SU-DHL-6 (cell line): Measurements from ENCODE around the gene NT5DC1.

ENCODE experiments used
- EZH2phosphoT487 ChIP-seq: fragments of 200-600 bp; sonication (generic), shearing (Covaris generic); conservative IDR thresholded peaks from 2 replicates; pipeline ENCODE4 v1.6.1; 2018; ENCODE audit warnings: mild to moderate bottlenecking, antibody characterized with exemption, low read length, moderate library complexity, mixed read lengths
- TF ChIP-seq, protein P1 (sequence below): fragments of 200-600 bp; sonication (generic); IDR thresholded peaks from one replicate; pipeline ENCODE4 v1.5.1; 2017; ENCODE audit warnings: antibody characterized with exemption, mild to moderate bottlenecking, low read length, moderate library complexity; ENCODE audit not compliant: insufficient read depth, poor library complexity, severe bottlenecking

DNA sequence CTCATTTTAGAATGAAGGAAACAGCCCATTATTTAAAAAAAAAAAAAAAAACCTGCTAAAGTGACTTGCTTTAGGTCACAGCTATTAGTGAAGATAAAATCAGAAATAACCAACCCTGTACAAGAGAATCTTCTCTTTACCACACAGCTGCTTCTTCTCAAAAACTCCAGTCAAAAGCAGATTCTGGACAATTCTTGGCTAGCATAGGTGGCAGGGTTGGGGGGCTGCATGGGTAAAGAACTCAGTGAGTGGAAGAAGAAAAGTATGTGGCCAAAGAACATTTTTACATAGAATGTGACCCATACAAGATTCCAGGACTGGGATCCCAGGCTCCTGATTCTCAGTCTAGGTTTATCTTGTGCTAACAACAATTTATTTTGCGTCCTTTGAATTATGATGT lies 30.6 kb upstream of the NT5DC1 start:
- TF ChIP-seq, protein P1, sequence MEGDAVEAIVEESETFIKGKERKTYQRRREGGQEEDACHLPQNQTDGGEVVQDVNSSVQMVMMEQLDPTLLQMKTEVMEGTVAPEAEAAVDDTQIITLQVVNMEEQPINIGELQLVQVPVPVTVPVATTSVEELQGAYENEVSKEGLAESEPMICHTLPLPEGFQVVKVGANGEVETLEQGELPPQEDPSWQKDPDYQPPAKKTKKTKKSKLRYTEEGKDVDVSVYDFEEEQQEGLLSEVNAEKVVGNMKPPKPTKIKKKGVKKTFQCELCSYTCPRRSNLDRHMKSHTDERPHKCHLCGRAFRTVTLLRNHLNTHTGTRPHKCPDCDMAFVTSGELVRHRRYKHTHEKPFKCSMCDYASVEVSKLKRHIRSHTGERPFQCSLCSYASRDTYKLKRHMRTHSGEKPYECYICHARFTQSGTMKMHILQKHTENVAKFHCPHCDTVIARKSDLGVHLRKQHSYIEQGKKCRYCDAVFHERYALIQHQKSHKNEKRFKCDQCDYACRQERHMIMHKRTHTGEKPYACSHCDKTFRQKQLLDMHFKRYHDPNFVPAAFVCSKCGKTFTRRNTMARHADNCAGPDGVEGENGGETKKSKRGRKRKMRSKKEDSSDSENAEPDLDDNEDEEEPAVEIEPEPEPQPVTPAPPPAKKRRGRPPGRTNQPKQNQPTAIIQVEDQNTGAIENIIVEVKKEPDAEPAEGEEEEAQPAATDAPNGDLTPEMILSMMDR = no peak
- no peak for TF ChIP-seq EZH2phosphoT487
